C4-2B (cell line): Measurements from ENCODE around the gene MOB3B.

Experiments
- CTCF ChIP-seq: fragments of 450-650 bp; conservative IDR thresholded peaks from 2 replicates; pipeline ENCODE4 v1.5.1; 2017; ENCODE audit warnings: mild to moderate bottlenecking
- ZFX ChIP-seq: fragments of 450-650 bp; IDR thresholded peaks from 2 replicates; pipeline ENCODE4 v1.6.1; 2017

GRCh38 chr9:27533311-27533710 lies 3.7 kb upstream of the MOB3B start:
- no peak for TF ChIP-seq CTCF
- no peak for TF ChIP-seq ZFX
